HepG2 (cell line): ENCODE results near the gene ANKRD11. TPM values are rescaled to one million over a fixed set of nuclear protein-coding genes. Genes with fewer than 3 reads are reported as not detected.

Experiments used
- MAFG ChIP-seq: sonication (generic); formaldehyde crosslinking; IDR thresholded peaks from 2 replicates; pipeline ENCODE4 v1.5.1; 2020; ENCODE audit warnings: mild to moderate bottlenecking, missing genetic modification reagents
- MED8 ChIP-seq: sonication (generic); formaldehyde crosslinking; IDR thresholded peaks from 2 replicates; pipeline ENCODE4 v1.8.1; 2023; ENCODE audit warnings: mild to moderate bottlenecking, missing genetic modification reagents; ENCODE audit not compliant: insufficient replicate concordance
- MXD4 ChIP-seq: IDR thresholded peaks from 2 replicates; pipeline ENCODE4 v1.6.1; 2016; ENCODE audit warnings: mild to moderate bottlenecking, missing biosample characterization, missing genetic modification reagents
- SIN3B ChIP-seq: fragments of 150-350 bp; IDR thresholded peaks from 2 replicates; pipeline ENCODE4 v1.6.1; 2014; ENCODE audit warnings: low read length
- STAG1 ChIP-seq: sonication (generic); formaldehyde crosslinking; IDR thresholded peaks from 2 replicates; pipeline ENCODE4 v1.4.0; 2020; ENCODE audit warnings: missing genetic modification reagents
- ZFP37 ChIP-seq: sonication (generic); formaldehyde crosslinking; IDR thresholded peaks from 2 replicates; pipeline ENCODE4 v1.4.0; 2020; ENCODE audit warnings: missing genetic modification reagents, borderline replicate concordance
- ZNF772 ChIP-seq: sonication (generic); formaldehyde crosslinking; IDR thresholded peaks from 2 replicates; pipeline ENCODE4 v1.5.0; 2020; ENCODE audit warnings: mild to moderate bottlenecking, missing genetic modification reagents
- ZZZ3 ChIP-seq: sonication (generic); formaldehyde crosslinking; IDR thresholded peaks from 2 replicates; pipeline ENCODE4 v1.4.0; 2020; ENCODE audit warnings: missing genetic modification reagents, mild to moderate bottlenecking, borderline replicate concordance
- polyA plus RNA-seq, 8 experiments: library from polyadenylated mRNA; depleted of rRNA in 3 of 8; stranded (reverse) in 7 of 8; unstranded in 1 of 8; fragments of >200 nt; fragmentation: Illumina TruSeq in 4 of 8; extraction: Trizol in 4 of 8; gene quantifications; 2 replicates each; pipeline versions ENCODE4 v1.2.1 to v1.2.3, GENCODE V29; 2011 to 2016; ENCODE audit warnings: low read depth in 4 of 8, missing spikeins in 1 of 8, mixed read lengths in 1 of 8; ENCODE audit not compliant: insufficient read depth in 1 of 8
- total RNA-seq, 5 experiments: library from RNA; depleted of rRNA; stranded (reverse); fragments of >200 nt; fragmentation: Illumina TruSeq; extraction: Trizol; gene quantifications; 2 replicates each; pipeline ENCODE4 v1.2.3, GENCODE V29; 2016; ENCODE audit warnings: low read depth in 1 of 5
- TF ChIP-seq, protein P1 (sequence below): sonication (generic); formaldehyde crosslinking; IDR thresholded peaks from 2 replicates; pipeline ENCODE4 v1.4.0; 2020; ENCODE audit warnings: missing genetic modification reagents, mild to moderate bottlenecking, borderline replicate concordance
- TF ChIP-seq, protein P2 (sequence below): sonication (generic); formaldehyde crosslinking; IDR thresholded peaks from 2 replicates; pipeline ENCODE4 v1.4.0; 2020; ENCODE audit warnings: mild to moderate bottlenecking, missing genetic modification reagents
- TF ChIP-seq, protein P3 (sequence below), 2 experiments: sonication (generic) in 1 of 2; formaldehyde crosslinking in 1 of 2; IDR thresholded peaks; 2 replicates each; pipeline versions ENCODE4 v1.4.0 to v1.6.1; 2016 to 2020; ENCODE audit warnings: borderline replicate concordance in 1 of 2, low read depth in 1 of 2, mild to moderate bottlenecking in 1 of 2, missing genetic modification reagents in 1 of 2
- TF ChIP-seq, protein P4 (sequence below): sonication (generic); formaldehyde crosslinking; IDR thresholded peaks from 2 replicates; pipeline ENCODE4 v1.9.0; 2021; ENCODE audit warnings: missing genetic modification reagents, mild to moderate bottlenecking, borderline replicate concordance
- TF ChIP-seq, protein P5 (sequence below): sonication (generic); formaldehyde crosslinking; IDR thresholded peaks from 2 replicates; pipeline ENCODE4 v1.8.1; 2023; ENCODE audit warnings: mild to moderate bottlenecking, missing genetic modification reagents

ANKRD11 gene
- total and polyA plus RNA-seq, 2 of the 13 experiments (the other 11 are each of a cell fraction or from before 2014, with no cell fraction given): 21.4 to 38.4 TPM

DNA sequence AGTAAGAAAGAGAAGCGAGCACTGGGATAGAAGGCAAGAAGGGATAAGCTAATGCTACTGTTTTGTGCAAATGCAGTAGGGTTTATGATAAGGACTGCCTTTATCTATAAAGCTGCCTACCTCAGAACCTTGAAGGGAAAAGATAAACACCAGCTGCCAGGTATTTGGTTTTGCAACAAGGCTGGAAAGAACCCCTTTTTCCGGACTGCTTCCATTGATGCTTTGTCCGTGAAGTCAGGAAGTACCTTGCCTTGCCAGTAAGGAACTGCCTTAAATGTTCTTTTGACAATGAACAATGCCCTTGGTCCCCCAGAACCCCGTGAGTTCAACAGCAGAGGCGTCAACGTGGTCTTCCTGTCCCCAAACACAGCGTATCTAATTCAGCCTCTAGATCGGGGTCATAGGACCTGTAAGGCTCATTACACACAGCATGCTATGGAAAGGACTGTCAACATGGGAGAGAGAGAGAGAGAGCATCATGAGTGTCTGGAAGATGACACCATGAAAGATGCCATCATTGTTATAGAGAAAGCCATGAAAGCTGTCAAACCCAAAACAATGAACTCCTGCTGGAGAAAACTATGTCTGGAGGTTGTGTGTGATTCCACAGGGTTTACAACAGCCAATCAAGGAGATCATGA lies 113.4 kb downstream of the ANKRD11 start (continued):
- TF ChIP-seq, protein P1, sequence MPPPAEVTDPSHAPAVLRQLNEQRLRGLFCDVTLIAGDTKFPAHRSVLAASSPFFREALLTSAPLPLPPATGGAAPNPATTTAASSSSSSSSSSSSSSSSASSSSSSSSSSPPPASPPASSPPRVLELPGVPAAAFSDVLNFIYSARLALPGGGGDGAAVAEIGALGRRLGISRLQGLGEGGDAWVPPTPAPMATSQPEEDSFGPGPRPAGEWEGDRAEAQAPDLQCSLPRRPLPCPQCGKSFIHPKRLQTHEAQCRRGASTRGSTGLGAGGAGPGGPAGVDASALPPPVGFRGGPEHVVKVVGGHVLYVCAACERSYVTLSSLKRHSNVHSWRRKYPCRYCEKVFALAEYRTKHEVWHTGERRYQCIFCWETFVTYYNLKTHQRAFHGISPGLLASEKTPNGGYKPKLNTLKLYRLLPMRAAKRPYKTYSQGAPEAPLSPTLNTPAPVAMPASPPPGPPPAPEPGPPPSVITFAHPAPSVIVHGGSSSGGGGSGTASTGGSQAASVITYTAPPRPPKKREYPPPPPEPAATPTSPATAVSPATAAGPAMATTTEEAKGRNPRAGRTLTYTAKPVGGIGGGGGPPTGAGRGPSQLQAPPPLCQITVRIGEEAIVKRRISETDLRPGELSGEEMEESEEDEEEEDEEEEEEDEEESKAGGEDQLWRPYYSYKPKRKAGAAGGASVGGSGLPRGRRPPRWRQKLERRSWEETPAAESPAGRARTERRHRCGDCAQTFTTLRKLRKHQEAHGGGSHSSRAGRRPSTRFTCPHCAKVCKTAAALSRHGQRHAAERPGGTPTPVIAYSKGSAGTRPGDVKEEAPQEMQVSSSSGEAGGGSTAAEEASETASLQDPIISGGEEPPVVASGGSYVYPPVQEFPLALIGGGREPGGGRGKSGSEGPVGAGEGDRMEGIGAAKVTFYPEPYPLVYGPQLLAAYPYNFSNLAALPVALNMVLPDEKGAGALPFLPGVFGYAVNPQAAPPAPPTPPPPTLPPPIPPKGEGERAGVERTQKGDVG: no peak
- TF ChIP-seq, protein P2, sequence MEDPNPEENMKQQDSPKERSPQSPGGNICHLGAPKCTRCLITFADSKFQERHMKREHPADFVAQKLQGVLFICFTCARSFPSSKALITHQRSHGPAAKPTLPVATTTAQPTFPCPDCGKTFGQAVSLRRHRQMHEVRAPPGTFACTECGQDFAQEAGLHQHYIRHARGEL (CRISPR knock-in tag): no peak
- 0 out of 2 replicates have a peak, but pooled peaks have one; percentile 25 for TF ChIP-seq ZZZ3 (CRISPR knock-in tag)
- TF ChIP-seq, protein P3, sequence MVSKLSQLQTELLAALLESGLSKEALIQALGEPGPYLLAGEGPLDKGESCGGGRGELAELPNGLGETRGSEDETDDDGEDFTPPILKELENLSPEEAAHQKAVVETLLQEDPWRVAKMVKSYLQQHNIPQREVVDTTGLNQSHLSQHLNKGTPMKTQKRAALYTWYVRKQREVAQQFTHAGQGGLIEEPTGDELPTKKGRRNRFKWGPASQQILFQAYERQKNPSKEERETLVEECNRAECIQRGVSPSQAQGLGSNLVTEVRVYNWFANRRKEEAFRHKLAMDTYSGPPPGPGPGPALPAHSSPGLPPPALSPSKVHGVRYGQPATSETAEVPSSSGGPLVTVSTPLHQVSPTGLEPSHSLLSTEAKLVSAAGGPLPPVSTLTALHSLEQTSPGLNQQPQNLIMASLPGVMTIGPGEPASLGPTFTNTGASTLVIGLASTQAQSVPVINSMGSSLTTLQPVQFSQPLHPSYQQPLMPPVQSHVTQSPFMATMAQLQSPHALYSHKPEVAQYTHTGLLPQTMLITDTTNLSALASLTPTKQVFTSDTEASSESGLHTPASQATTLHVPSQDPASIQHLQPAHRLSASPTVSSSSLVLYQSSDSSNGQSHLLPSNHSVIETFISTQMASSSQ (IDR thresholded peaks at IDR 0.05; ENCODE audit: low read depth): no peak
- TF ChIP-seq, protein P3 (CRISPR knock-in tag; IDR thresholded peaks at IDR 0.05; ENCODE audit: borderline replicate concordance): no peak; the same call in 1 of the 2 replicates
- TF ChIP-seq, protein P4, sequence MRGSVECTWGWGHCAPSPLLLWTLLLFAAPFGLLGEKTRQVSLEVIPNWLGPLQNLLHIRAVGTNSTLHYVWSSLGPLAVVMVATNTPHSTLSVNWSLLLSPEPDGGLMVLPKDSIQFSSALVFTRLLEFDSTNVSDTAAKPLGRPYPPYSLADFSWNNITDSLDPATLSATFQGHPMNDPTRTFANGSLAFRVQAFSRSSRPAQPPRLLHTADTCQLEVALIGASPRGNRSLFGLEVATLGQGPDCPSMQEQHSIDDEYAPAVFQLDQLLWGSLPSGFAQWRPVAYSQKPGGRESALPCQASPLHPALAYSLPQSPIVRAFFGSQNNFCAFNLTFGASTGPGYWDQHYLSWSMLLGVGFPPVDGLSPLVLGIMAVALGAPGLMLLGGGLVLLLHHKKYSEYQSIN (CRISPR knock-in tag): no peak
- TF ChIP-seq MED8 (CRISPR knock-in tag): no peak
- no peak for TF ChIP-seq MXD4 (CRISPR knock-in tag)
- no peak for TF ChIP-seq ZNF772 (CRISPR knock-in tag)
- TF ChIP-seq MAFG (CRISPR knock-in tag): no peak
- TF ChIP-seq STAG1 (CRISPR knock-in tag): 0 out of 2 replicates have a peak, but pooled peaks have one; percentile 6
- TF ChIP-seq, protein P5, sequence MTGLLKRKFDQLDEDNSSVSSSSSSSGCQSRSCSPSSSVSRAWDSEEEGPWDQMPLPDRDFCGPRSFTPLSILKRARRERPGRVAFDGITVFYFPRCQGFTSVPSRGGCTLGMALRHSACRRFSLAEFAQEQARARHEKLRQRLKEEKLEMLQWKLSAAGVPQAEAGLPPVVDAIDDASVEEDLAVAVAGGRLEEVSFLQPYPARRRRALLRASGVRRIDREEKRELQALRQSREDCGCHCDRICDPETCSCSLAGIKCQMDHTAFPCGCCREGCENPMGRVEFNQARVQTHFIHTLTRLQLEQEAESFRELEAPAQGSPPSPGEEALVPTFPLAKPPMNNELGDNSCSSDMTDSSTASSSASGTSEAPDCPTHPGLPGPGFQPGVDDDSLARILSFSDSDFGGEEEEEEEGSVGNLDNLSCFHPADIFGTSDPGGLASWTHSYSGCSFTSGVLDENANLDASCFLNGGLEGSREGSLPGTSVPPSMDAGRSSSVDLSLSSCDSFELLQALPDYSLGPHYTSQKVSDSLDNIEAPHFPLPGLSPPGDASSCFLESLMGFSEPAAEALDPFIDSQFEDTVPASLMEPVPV (CRISPR knock-in tag): no peak
- TF ChIP-seq ZFP37 (CRISPR knock-in tag): no peak
- no peak for TF ChIP-seq SIN3B
